HEK293 (cell line): ENCODE data around the gene FSD1.

Experiments
- GLI2 ChIP-seq: fragments of 450-650 bp; formaldehyde crosslinking; IDR thresholded peaks from 2 replicates; pipeline ENCODE4; 2017; ENCODE audit warnings: missing biosample characterization, missing genetic modification characterization, low read depth, borderline replicate concordance
- KLF9 ChIP-seq: fragments of 450-650 bp; formaldehyde crosslinking; IDR thresholded peaks from 2 replicates; pipeline ENCODE4 v1.5.1; 2016; ENCODE audit warnings: missing biosample characterization, missing genetic modification characterization, low read depth
- REPIN1 ChIP-seq: fragments of 450-650 bp; formaldehyde crosslinking; IDR thresholded peaks from 2 replicates; pipeline ENCODE4 v1.5.1; 2017; ENCODE audit warnings: missing biosample characterization, missing genetic modification characterization, low read depth
- ZNF654 ChIP-seq: fragments of 450-650 bp; formaldehyde crosslinking; IDR thresholded peaks from 2 replicates; pipeline ENCODE4 v1.5.1; 2016; ENCODE audit warnings: low read depth, missing biosample characterization, missing genetic modification characterization
- TF ChIP-seq, protein P1 (sequence below): fragments of 450-650 bp; formaldehyde crosslinking; IDR thresholded peaks from 2 replicates; pipeline ENCODE4 v1.5.1; 2016; ENCODE audit warnings: missing biosample characterization, missing genetic modification characterization
- TF ChIP-seq, protein P2 (sequence below): IDR thresholded peaks from 2 replicates; pipeline ENCODE4 v1.6.1; 2011; ENCODE audit warnings: mild to moderate bottlenecking, low read depth, low read length, borderline replicate concordance

DNA sequence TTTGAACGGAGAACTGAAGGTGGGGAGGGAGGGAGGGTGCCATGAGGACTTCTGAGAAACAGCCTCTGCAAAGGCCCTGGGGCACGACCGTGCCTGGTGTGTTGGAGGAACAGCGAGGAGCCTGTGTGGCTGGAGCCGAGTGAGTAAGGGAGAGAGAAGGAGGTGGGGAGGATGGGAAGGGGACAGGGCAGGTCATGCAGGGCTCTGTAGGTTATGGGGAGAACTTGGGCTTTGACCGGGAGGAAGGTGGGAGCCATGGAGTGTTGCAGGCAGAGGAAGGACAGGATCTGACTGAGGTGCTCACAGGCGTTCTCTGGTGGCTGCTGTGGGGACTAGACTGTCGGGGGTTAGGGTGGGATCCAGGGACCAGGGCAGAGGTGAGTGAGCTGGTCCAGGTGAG is 45.7 kb downstream of the FSD1 start:
- TF ChIP-seq, protein P1, sequence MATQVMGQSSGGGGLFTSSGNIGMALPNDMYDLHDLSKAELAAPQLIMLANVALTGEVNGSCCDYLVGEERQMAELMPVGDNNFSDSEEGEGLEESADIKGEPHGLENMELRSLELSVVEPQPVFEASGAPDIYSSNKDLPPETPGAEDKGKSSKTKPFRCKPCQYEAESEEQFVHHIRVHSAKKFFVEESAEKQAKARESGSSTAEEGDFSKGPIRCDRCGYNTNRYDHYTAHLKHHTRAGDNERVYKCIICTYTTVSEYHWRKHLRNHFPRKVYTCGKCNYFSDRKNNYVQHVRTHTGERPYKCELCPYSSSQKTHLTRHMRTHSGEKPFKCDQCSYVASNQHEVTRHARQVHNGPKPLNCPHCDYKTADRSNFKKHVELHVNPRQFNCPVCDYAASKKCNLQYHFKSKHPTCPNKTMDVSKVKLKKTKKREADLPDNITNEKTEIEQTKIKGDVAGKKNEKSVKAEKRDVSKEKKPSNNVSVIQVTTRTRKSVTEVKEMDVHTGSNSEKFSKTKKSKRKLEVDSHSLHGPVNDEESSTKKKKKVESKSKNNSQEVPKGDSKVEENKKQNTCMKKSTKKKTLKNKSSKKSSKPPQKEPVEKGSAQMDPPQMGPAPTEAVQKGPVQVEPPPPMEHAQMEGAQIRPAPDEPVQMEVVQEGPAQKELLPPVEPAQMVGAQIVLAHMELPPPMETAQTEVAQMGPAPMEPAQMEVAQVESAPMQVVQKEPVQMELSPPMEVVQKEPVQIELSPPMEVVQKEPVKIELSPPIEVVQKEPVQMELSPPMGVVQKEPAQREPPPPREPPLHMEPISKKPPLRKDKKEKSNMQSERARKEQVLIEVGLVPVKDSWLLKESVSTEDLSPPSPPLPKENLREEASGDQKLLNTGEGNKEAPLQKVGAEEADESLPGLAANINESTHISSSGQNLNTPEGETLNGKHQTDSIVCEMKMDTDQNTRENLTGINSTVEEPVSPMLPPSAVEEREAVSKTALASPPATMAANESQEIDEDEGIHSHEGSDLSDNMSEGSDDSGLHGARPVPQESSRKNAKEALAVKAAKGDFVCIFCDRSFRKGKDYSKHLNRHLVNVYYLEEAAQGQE (tag by site-specific recombination), result no peak
- TF ChIP-seq GLI2 (tag by site-specific recombination) (no peak), ZNF654 (no peak), KLF9 (tag by site-specific recombination) (no peak), REPIN1 (tag by site-specific recombination) (no peak)
- TF ChIP-seq, protein P2, sequence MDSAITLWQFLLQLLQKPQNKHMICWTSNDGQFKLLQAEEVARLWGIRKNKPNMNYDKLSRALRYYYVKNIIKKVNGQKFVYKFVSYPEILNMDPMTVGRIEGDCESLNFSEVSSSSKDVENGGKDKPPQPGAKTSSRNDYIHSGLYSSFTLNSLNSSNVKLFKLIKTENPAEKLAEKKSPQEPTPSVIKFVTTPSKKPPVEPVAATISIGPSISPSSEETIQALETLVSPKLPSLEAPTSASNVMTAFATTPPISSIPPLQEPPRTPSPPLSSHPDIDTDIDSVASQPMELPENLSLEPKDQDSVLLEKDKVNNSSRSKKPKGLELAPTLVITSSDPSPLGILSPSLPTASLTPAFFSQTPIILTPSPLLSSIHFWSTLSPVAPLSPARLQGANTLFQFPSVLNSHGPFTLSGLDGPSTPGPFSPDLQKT, result no peak
